Measurements from ENCODE around the gene SLC4A1.

The SLC4A1 gene

GRCh38 chr17:44283344-44284023, 15.5 kb upstream of the SLC4A1 start:
- no peak for DNase-seq

DNA sequence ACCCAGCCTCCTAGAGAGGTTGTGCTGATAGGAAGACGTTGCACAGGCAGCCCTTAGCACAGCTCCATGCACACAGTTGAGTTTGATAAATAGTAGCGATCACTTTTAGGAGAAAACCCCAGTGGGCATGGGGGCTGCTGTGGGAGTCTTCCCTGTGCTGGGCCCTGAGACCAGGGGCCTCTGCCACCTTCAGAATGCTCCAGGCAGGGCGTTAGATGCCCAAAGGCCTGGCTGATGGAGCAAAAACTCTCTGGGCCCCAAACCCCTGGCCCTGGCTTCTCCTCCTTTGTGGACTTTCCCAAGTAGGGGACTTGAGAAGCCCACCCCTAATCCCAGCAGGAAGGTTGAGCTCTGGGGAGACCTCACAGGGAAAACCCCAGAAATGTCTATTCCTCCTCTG, 14.3 kb upstream of the SLC4A1 start:
- no peak for DNase-seq

GRCh38 chr17:44281570-44281969, 13.6 kb upstream of the SLC4A1 start:
- no peak for DNase-seq

GRCh38 chr17:44280392-44280937, 12.5 kb upstream of the SLC4A1 start:
- no peak for DNase-seq

- peak; percentile 55 for DNase-seq
Observed at GRCh38 chr17:44279666-44280391, 11.9 kb upstream of the SLC4A1 start.

DNA sequence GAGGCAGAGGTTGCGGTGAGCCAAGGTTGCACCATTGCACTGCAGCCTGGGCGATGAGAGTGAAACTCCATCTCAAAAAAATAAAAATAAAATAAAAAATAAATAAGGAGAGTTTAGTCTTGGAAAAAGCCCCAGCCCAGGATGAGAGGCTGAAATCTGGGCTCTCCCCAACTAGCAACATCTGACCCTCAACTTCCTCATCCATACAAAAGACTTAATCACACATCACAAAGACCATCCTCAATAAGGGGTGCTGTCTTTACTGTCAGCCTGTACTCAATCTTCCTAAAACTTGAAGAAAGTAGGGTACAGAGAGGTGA, 11.4 kb upstream of the SLC4A1 start:
- DNase-seq = no peak

DNA sequence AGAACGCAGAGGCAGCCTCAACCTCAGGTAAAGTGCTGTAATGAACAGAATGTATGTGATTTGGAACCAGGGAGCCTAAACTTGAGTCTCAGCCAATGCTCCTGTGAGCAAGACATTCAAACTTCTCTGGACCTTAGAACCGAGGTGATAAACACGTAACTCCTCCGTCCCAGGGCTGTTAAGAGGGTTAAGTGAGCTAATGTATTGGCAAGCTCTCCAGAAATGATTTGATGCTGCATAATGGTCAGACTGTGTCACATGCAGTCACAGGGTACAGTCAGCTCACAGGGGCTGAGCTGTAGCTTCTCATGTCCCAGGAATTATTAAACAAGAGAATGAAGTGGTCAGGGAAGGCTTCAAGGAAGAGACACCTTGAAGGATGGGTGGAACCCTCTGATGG, 10.0 kb upstream of the SLC4A1 start:
- no peak for DNase-seq

DNA sequence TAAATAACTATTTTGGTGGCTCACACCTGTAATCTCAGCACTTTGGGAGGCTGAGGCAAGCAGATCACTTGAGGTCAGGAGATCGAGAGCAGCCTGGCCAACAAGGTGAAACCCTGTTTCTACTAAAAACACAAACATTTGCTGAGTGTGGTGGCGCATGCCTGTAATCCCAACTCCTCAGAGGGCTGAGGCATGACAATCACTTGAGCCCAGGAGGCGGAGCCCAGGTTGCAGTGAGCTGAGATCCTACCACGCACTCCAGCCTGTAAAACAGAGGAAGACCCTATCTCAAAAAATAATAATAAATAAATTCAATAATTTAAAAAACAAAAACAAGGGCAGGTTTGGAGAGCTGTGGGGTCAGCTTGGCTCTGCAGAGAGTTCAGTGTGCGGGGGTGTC, 5.7 kb upstream of the SLC4A1 start:
- DNase-seq = no peak

GRCh38 chr17:44272954-44273353, 5.0 kb upstream of the SLC4A1 start:
- no peak for DNase-seq

DNA sequence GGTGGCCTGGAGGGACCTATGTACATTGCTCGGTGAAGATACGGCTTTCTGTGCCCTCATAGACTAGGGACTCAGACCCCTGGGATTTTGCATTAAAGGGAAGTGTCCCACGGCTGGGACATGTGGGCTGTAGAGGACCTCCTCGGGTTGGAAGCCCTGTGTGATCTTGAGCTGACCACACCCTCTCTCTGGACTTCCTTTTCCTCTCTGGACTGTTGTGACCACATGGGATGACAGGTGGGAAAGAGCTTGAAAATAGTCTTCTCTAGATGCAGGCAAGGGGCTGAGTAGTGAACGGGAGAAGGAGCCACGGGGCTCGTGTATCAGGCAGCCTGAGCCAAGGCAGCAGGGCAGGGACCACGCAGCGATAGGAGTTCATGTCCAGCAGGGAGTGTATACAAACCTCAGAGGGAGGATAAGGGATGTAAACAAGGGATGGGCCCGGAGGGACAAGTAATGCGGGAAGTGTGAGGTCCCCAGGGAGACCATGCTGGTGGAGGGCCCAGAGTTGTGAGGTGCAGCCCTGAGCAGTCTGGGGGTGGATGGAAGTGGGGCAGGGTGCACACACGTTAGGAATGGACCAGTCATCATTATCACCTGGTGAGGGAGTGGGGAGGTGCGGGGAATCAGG, 4.5 kb upstream of the SLC4A1 start:
- no peak for DNase-seq

GRCh38 chr17:44269535-44270240, 1.8 kb upstream of the SLC4A1 start:
- DNase-seq = no peak

DNA sequence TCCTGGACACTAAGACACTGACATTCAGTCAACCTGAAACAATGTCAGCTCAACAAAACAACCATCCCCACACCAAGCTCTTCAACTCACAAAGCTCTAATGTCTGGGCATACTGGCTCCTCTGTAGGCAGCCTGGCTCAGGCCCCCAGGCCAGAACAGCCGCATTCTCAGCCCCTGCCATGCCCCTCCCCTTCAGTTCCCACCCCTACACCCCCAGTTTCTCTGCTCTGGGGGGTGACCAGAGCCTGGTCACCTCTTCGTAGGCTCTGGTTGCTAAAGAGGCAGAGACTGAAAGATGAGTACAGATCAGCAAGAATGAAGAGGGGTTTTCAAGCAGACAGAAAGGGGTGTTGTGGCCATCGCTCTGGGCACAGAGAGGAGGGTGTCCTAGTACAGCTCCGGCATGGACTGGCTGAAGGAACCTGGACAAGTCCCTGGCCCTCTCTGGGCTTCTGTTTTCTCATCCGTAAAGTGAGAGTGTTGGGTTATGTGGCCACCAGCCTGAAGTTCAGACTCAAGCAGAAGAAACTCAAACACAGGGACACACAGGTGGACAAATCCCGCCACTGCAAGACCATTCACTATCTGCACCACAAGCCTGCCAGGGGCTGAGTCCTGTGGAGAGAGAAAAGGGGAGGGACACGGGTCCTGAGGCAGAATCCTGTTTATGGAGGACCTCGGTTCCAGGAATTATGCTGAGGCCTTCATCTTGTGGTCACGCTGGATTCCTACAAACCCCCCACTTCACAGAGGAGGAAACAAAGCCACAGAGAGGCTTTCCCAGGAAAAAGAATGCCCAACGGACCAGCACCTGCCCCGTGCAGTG, 987 bp upstream of the SLC4A1 start:
- DNase-seq = no peak

GRCh38 chr17:44267165-44267455, 825 bp downstream of the SLC4A1 start:
- no peak for DNase-seq

DNA sequence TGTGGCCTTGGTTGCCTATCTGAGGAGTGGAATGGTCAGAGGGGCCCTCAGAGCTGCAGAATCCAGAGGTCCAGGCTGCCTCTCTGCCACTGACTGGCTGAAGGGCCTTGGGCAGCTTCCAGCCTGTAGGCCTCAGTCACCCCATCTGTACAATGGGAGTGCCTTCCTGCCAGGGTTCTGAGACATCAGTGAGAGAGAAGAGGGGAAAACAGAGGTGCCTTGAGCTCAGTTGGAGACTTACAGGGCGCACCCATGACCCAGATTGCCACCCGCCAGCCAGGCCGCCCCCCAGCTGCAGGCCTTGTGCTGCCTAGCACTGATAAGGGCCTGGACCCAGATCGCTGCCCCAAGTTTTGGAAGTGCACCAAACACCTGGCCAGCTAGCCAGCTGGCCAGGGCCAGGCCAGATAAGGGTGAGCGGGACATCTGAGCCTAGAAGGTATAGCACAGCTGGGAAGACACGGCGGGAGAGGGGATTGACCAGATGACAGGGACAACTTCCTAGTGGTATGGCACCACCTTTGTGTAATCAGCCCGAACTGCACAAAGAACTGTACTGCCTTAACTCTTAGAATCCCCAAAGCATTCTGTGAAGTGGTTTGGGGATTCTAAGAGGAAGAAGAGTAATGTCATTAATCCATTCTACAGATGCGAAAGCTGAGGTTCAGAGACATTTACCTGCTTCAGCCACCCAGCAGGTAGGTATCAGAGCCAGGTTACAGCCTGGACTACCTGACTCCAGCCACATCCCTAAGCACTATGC, 1.4 kb downstream of the SLC4A1 start:
- no peak for DNase-seq

- DNase-seq = no peak
Observed at GRCh38 chr17:44263345-44263902, 4.5 kb downstream of the SLC4A1 start.

DNA sequence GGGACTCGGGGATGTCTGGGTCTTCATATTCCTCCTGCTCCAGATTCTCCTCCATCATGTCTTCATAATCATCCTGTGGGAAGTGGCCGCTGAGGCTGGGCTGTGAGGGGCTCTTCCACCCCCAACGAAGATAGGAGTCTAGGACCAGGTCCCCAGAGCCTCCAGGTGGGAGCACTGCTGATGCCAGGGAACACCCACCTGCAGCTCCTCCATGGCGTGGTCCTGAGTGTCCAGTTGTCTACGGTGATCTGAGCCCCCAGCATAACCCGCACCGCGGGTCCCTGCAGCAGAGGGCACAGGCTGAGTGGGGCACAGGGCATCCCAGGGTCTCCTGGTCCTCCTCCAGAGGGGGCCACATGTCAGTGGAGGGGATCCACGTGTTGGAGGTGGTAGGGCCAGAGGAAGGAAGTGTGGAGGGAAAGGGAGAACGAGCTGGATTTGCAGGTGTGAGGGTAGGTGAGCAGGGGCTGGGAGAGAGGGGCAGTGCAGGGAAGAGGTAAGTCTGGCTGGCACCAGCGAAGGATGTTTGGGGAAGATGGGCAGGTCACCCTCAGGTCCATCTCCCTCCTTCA, 5.2 kb downstream of the SLC4A1 start:
- no peak for DNase-seq

- no peak for DNase-seq
Observed at GRCh38 chr17:44260296-44260695, 7.6 kb downstream of the SLC4A1 start.

DNA sequence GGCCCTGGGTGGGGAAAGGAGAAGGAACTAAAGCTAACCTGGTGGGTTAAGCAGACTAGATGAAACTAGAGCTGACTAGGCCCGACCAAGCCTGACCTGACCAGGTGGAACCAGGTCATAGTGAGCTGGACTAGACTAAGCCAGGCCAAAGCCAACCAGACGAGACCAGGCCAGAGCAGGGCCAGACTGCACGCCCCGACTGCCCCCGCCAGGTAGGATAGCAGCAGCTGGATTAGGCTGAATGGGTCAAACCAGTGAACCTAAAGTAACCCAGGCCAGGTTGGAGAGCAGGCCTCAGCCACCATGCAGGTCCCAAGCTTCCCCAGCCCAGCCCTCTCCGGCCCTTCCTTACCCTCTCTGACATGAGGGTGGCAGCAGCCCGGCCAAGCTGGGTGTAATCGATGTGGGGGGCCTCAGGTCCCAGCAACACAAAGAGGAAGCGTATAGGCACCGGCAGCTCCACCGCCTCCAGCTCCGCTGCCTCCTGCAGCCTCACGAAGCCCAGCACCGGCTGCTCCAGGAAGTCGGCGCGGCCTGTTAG, 9.1 kb downstream of the SLC4A1 start:
- no peak for DNase-seq

GRCh38 chr17:44257815-44258760, 9.8 kb downstream of the SLC4A1 start:
- DNase-seq = no peak

DNA sequence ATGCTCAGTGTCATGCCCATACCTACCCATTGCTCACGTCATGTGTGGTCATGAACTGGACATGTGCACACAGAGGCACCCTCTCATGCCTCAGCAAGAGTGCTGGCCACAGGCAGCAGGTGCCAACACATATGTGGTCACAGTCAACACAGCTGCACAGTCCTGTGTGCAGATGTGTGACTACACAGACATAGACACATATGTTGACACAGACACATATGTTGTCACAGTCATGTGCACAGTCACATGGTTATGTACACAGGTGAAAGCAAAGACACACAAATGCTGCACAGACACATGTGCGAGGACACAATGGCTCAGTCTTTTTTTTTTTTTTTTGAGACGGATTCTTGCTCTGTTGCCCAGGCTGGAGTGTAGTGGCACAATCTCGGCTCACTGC, 11.3 kb downstream of the SLC4A1 start:
- DNase-seq = no peak
